WERI-Rb-1 (cell line): ENCODE measurements around the gene GJA4.
"Not testable (repeated sequence)": the region's sequence is repeated elsewhere in the genome, so short reads cannot be mapped to it uniquely, and the experiment has no call there.

Experiments used
- DNase-seq: peaks from one replicate; pipeline ENCODE4 v3.0.0-alpha.2; 2020
- H3K27ac ChIP-seq: fragments of 250-450 bp; sonication (Bioruptor Pico); 2 replicates; pipeline ENCODE4 v1.5.1; 2020; ENCODE audit warnings: mild to moderate bottlenecking, moderate library complexity
- H3K27me3 ChIP-seq: fragments of 250-450 bp; sonication (Bioruptor Pico); 2 replicates; pipeline ENCODE4 v1.5.1; 2021; ENCODE audit warnings: mild to moderate bottlenecking, low read depth, moderate library complexity; ENCODE audit not compliant: insufficient read depth, severe bottlenecking
- H3K36me3 ChIP-seq: fragments of 250-450 bp; sonication (Bioruptor Pico); 2 replicates; pipeline ENCODE4 v1.5.1; 2020; ENCODE audit warnings: mild to moderate bottlenecking, moderate library complexity
- H3K4me3 ChIP-seq: 2 replicates; pipeline ENCODE4 v1.5.1; 2011; ENCODE audit warnings: low read depth, mild to moderate bottlenecking, control low read depth, low read length
- H3K9me3 ChIP-seq: fragments of 250-450 bp; sonication (Bioruptor Pico); 2 replicates; pipeline ENCODE4 v1.5.1; 2021; ENCODE audit warnings: mild to moderate bottlenecking, moderate library complexity; ENCODE audit not compliant: severe bottlenecking
- CTCF ChIP-seq: IDR thresholded peaks from 2 replicates; pipeline ENCODE4 v1.5.1; 2011; ENCODE audit warnings: low read depth, mild to moderate bottlenecking, control low read depth, inconsistent platforms, low read length

The GJA4 gene

DNA sequence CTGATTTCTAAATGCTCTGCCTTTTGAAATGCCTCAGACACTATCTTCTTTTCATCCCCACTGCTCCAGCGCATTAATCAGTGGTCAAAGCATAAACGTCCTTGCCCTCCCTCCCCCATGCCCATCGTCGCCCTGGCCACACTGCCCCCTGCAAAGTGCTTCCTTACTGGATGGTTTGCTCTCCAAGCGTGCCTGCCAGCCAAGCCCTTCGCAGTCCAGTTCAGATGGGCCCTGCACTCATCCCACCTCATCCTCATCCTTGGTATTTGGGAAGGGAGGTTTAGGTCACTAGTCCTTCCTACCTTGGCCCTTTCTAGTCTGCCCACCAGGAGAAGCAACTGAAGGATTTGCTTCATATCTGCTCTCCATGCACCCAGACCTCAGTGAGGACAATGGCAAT lies 3.1 kb downstream of the GJA4 start:
- Histone ChIP-seq H3K36me3 (no peaks in the 10 kb centered on the region), H3K9me3 (no peaks in the 10 kb centered on the region), H3K27ac (no peak overlapping the region), H3K4me3 (no peak overlapping the region), H3K27me3 (peaks cover 46% of the 10 kb centered on the region)
- DNase-seq = no peak
- TF ChIP-seq CTCF = no peak

DNA sequence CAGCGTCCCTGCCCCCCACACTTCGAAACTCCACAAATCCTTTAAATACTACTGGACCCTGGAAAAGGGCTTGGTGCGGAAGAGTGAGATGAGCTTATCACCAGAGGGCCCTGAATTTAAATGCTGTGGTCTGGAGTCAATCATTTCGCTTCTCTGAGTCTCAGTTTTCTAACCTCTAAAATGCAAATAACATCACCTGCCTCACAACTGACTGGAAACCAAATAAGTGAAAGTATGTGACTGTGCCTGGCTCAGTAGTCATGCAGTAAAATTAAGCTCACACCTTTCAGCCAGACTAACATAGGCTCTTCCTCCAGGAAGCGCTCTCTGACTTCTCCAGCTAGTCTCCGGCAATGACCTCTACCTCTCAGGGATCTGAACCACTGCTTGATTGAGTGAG lies 4.2 kb downstream of the GJA4 start:
- DNase-seq = no peak
- H3K36me3 ChIP-seq = no peaks in the 10 kb centered on the region
- H3K4me3 ChIP-seq = no peak overlapping the region
- no peak for TF ChIP-seq CTCF
- H3K27me3 ChIP-seq = peaks cover 39% of the 10 kb centered on the region
- no peaks in the 10 kb centered on the region for H3K9me3 ChIP-seq
- no peak overlapping the region for H3K27ac ChIP-seq

- Histone ChIP-seq H3K4me3 (no peak overlapping the region), H3K27ac (no peak overlapping the region), H3K36me3 (no peaks in the 10 kb centered on the region), H3K27me3 (peaks cover 25% of the 10 kb centered on the region), H3K9me3 (peaks cover 7% of the 10 kb centered on the region)
- no peak for TF ChIP-seq CTCF
- DNase-seq = no peak
Observed at GRCh38 chr1:34800214-34800613, 7.4 kb downstream of the GJA4 start.

- Histone ChIP-seq H3K9me3 (peaks cover 7% of the 10 kb centered on the region), H3K27ac (no peak overlapping the region), H3K4me3 (no peak overlapping the region), H3K27me3 (peaks cover 12% of the 10 kb centered on the region), H3K36me3 (no peaks in the 10 kb centered on the region)
- no peak for DNase-seq
- no peak for TF ChIP-seq CTCF
Observed at GRCh38 chr1:34803770-34804169, 11.0 kb downstream of the GJA4 start.

DNA sequence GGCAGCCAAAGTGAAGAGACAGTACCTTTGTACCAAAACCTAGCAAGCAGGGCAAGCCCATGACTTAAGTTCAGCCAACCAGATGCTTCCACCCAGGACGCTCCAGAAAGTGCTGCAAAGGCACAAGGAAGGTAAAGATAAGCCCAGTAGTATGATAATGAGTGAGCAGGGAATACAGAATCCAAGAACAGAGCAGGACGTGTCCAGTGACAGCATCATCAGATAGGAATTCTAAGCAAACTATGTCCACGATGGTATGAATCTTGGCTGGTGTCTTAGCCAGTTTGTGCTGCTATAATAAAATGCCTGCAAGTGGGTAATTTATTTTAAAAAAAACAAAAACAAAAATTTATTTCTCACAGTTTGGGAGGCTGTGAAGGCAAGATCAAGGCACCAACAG lies 13.6 kb downstream of the GJA4 start:
- Histone ChIP-seq H3K9me3 (peaks cover 7% of the 10 kb centered on the region), H3K36me3 (no peaks in the 10 kb centered on the region), H3K4me3 (no peak overlapping the region), H3K27ac (no peak overlapping the region), H3K27me3 (peaks cover 12% of the 10 kb centered on the region)
- TF ChIP-seq CTCF = no peak
- DNase-seq = no peak

GRCh38 chr1:34808051-34808810 lies 15.4 kb downstream of the GJA4 start:
- TF ChIP-seq CTCF = no peak
- H3K9me3 ChIP-seq = peaks cover 7% of the 10 kb centered on the region
- no peaks in the 10 kb centered on the region for H3K36me3 ChIP-seq
- H3K27me3 ChIP-seq = peaks cover 6% of the 10 kb centered on the region
- H3K27ac ChIP-seq = no peak overlapping the region
- H3K4me3 ChIP-seq = no peak overlapping the region
- no peak for DNase-seq

DNA sequence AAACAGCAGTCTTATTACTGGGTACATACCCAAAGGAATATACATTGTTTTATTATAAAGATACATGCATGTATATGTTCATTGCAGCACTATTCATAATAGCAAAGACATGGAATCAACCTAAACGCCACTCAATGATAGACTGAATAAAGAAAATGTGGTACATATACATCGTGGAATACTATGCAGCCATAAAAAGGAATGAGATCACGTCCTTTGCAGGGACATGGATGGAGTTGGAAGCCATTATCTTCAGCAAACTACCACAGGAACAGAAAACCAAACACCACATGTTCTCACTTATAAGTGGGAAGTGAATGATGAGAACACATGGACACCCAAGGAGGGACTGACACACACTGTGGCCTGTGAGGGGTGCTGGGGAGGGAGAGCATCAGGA lies 18.0 kb downstream of the GJA4 start:
- not testable (repeated sequence) for H3K9me3 ChIP-seq, H3K27me3 ChIP-seq, H3K4me3 ChIP-seq, DNase-seq, H3K36me3 ChIP-seq, H3K27ac ChIP-seq
